ENCODE data around the gene PRR29.

Gene PRR29

DNA sequence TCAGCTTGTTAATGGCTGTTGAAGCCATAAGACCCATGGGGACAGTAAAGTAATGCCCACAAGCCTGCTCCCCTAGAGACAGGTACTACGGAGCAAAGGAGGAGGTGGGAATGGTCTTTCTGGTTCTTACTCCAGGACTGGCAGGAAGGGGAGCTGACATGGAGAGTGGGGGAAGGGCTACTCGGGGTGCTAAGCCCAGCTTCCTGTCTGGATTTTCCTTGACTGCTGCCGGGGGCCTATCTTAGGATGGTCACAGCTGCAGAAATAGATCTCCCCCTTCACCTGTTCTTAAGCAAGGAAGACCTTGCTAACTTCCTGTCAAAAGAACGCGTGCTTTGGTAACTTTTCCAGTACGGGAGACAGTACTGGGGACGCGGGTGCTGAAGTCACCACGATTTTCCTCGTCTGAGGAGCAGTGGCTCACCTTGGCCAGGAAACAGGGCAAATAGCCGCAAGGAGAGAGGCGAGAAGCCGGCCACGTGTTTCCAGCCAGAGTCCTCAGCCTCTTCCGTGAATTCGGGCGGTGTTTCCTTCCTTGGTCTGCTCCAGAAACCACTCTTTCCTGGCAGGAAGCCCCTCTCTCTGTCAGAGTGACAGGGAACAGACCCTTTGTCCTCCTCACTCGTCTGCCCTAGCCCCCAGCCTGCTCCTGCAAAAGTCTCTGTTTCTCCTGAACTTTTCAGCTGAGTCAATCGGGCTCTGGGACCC lies 656 bp upstream of the PRR29 start:
- Histone ChIP-seq H3K9me3 (replicated peaks; ENCODE audit: insufficient read depth, low read length) (no peaks in the 10 kb centered on the region), H4K20me1 (ENCODE audit: insufficient read depth, low read length) (no peaks in the 10 kb centered on the region), H3F3A (ENCODE audit: insufficient read depth, low read length) (no peaks in the 10 kb centered on the region), H3K4me2 (ENCODE audit: low read depth, low read length) (no peak overlapping the region), H2AFZ (ENCODE audit: low read length) (no peak overlapping the region), H3K79me2 (ENCODE audit: low read length) (no peaks in the 10 kb centered on the region), H3K9ac (ENCODE audit: low read length) (no peak overlapping the region), H3K27ac (ENCODE audit: low read length) (no peak overlapping the region), H3K4me1 (ENCODE audit: low read length) (no peaks in the 10 kb centered on the region), H3K27me3 (replicated peaks; ENCODE audit: insufficient read depth, low read length) (0 out of 2 replicates have a peak, but pooled peaks cover 1% of the 10 kb centered on the region), H3K9me2 (replicated peaks; ENCODE audit: insufficient read depth, low read length) (no peaks in the 10 kb centered on the region), H3K36me3 (replicated peaks; ENCODE audit: insufficient read depth, low read length) (no peaks in the 10 kb centered on the region), H3K4me3 (ENCODE audit: low read length) (no peak overlapping the region; the same call in 1 of the 2 replicates)
- no peak for DNase-seq
- TF ChIP-seq, protein P1, sequence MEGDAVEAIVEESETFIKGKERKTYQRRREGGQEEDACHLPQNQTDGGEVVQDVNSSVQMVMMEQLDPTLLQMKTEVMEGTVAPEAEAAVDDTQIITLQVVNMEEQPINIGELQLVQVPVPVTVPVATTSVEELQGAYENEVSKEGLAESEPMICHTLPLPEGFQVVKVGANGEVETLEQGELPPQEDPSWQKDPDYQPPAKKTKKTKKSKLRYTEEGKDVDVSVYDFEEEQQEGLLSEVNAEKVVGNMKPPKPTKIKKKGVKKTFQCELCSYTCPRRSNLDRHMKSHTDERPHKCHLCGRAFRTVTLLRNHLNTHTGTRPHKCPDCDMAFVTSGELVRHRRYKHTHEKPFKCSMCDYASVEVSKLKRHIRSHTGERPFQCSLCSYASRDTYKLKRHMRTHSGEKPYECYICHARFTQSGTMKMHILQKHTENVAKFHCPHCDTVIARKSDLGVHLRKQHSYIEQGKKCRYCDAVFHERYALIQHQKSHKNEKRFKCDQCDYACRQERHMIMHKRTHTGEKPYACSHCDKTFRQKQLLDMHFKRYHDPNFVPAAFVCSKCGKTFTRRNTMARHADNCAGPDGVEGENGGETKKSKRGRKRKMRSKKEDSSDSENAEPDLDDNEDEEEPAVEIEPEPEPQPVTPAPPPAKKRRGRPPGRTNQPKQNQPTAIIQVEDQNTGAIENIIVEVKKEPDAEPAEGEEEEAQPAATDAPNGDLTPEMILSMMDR (IDR thresholded peaks at IDR 0.05; ENCODE audit: low read length), result no peak
- TF ChIP-seq EZH2 (optimal IDR thresholded peaks at IDR 0.05; ENCODE audit: low read depth, low read length), result no peak
- no peak for TF ChIP-seq EZH2phosphoT487 (IDR thresholded peaks at IDR 0.05; ENCODE audit: low read length)

GRCh38 chr17:63998721-63999679 lies 849 bp downstream of the PRR29 start:
- H3F3A ChIP-seq (ENCODE audit: insufficient read depth, low read length), result no peaks in the 10 kb centered on the region
- H3K79me2 ChIP-seq (ENCODE audit: low read length), result no peaks in the 10 kb centered on the region
- no peaks in the 10 kb centered on the region for H3K9me2 ChIP-seq (replicated peaks; ENCODE audit: insufficient read depth, low read length)
- H3K4me1 ChIP-seq (ENCODE audit: low read length), result no peaks in the 10 kb centered on the region
- TF ChIP-seq EZH2phosphoT487 (IDR thresholded peaks at IDR 0.05; ENCODE audit: low read length) (no peak), EZH2 (optimal IDR thresholded peaks at IDR 0.05; ENCODE audit: low read depth, low read length) (no peak)
- TF ChIP-seq, protein P1 (IDR thresholded peaks at IDR 0.05; ENCODE audit: low read length), result no peak
- no peak overlapping the region; the same call in 1 of the 2 replicates for H3K9ac ChIP-seq (ENCODE audit: low read length)
- DNase-seq, result peak; percentile 59
- H2AFZ ChIP-seq (ENCODE audit: low read length), result peak overlapping the region; percentile 77
- no peaks in the 10 kb centered on the region for H4K20me1 ChIP-seq (ENCODE audit: insufficient read depth, low read length)
- H3K4me2 ChIP-seq (ENCODE audit: low read depth, low read length), result peak overlapping the region; percentile 83
- no peak overlapping the region for H3K27ac ChIP-seq (ENCODE audit: low read length)
- peak overlapping the region; percentile 70 for H3K4me3 ChIP-seq (ENCODE audit: low read length)
- no peaks in the 10 kb centered on the region for H3K27me3 ChIP-seq (replicated peaks; ENCODE audit: insufficient read depth, low read length)
- H3K36me3 ChIP-seq (replicated peaks; ENCODE audit: insufficient read depth, low read length), result no peaks in the 10 kb centered on the region
- no peaks in the 10 kb centered on the region for H3K9me3 ChIP-seq (replicated peaks; ENCODE audit: insufficient read depth, low read length)

DNA sequence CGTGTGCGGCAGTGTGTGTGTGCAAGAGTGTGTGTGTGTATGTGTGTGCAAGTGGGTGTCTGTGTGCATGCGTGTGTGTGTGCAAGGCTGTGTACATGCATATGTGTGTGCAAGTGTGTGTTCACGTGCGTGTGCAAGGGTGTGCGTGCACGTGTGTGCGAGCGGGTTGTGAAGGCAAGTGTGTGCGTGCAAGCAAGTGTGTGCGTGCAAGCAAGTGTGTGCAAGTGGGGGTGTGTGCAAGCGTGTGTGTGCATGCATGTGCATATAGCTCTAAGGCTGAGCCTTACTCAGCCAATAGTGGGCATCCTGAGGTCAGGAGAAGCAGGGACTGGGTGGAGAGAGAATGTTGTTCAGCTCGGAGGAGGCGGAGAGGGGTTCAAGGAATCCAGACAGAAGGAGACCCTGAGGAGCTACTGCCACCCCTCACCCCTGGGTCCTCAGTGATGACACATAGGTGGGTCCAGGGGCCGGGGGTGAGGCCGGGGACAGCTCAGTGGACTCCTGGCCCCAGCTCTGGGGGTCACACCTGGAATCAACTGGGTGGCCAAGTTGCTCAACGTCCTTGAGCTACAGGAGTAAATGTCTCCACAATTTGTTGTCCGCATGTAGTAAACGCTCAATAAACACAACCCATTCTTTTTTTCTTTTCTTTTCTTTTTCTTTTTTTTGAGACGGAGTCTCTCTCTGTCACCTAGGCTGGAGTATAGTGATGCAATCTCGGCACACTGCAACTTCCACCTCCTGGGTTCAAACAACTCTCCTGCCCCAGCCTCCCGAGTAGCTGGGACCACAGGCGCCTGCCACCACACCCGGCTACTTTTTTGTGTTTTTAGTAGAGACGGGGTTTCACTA lies 1.8 kb downstream of the PRR29 start:
- no peak overlapping the region for H3K27ac ChIP-seq (ENCODE audit: low read length)
- DNase-seq, result no peak
- H3K4me2 ChIP-seq (ENCODE audit: low read depth, low read length), result no peak overlapping the region

More for the DNA sequence above, 1.8 kb downstream of the PRR29 start:
- no peaks in the 10 kb centered on the region for H3K36me3 ChIP-seq (replicated peaks; ENCODE audit: insufficient read depth, low read length)
- H3K4me1 ChIP-seq (ENCODE audit: low read length), result no peaks in the 10 kb centered on the region
- no peaks in the 10 kb centered on the region for H3F3A ChIP-seq (ENCODE audit: insufficient read depth, low read length)
- H3K79me2 ChIP-seq (ENCODE audit: low read length), result no peaks in the 10 kb centered on the region
- no peak for TF ChIP-seq EZH2phosphoT487 (IDR thresholded peaks at IDR 0.05; ENCODE audit: low read length)
- TF ChIP-seq, protein P1 (IDR thresholded peaks at IDR 0.05; ENCODE audit: low read length), result no peak
- no peak for TF ChIP-seq EZH2 (optimal IDR thresholded peaks at IDR 0.05; ENCODE audit: low read depth, low read length)
- no peaks in the 10 kb centered on the region for H4K20me1 ChIP-seq (ENCODE audit: insufficient read depth, low read length)
- H2AFZ ChIP-seq (ENCODE audit: low read length), result no peak overlapping the region
- H3K4me3 ChIP-seq (ENCODE audit: low read length), result no peak overlapping the region
- H3K9ac ChIP-seq (ENCODE audit: low read length), result no peak overlapping the region
- no peaks in the 10 kb centered on the region for H3K9me3 ChIP-seq (replicated peaks; ENCODE audit: insufficient read depth, low read length)
- H3K9me2 ChIP-seq (replicated peaks; ENCODE audit: insufficient read depth, low read length), result no peaks in the 10 kb centered on the region
- H3K27me3 ChIP-seq (replicated peaks; ENCODE audit: insufficient read depth, low read length), result no peaks in the 10 kb centered on the region

Measured in MM.1S (cell line).